ENCODE results near the gene ACTL10. TPM values are rescaled to one million over a fixed set of nuclear protein-coding genes. Genes with fewer than 3 reads are reported as not detected.
"Not testable (repeated sequence)": the region's sequence is repeated elsewhere in the genome, so short reads cannot be mapped to it uniquely, and the experiment has no call there.

ACTL10 gene
- total RNA-seq, 1 experiment from 2014 or later: 5.4 TPM

GRCh38 chr20:33646191-33646590 lies 20.6 kb upstream of the ACTL10 start:
- TF ChIP-seq, protein P1, sequence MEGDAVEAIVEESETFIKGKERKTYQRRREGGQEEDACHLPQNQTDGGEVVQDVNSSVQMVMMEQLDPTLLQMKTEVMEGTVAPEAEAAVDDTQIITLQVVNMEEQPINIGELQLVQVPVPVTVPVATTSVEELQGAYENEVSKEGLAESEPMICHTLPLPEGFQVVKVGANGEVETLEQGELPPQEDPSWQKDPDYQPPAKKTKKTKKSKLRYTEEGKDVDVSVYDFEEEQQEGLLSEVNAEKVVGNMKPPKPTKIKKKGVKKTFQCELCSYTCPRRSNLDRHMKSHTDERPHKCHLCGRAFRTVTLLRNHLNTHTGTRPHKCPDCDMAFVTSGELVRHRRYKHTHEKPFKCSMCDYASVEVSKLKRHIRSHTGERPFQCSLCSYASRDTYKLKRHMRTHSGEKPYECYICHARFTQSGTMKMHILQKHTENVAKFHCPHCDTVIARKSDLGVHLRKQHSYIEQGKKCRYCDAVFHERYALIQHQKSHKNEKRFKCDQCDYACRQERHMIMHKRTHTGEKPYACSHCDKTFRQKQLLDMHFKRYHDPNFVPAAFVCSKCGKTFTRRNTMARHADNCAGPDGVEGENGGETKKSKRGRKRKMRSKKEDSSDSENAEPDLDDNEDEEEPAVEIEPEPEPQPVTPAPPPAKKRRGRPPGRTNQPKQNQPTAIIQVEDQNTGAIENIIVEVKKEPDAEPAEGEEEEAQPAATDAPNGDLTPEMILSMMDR (IDR thresholded peaks at IDR 0.05; ENCODE audit: unreplicated experiment): no peak
- Mint-ChIP-seq H3K27ac (ENCODE audit: unreplicated experiment) (no peak overlapping the region), H3K4me3 (ENCODE audit: low read depth, unreplicated experiment) (no peak overlapping the region), H3K9me3 (ENCODE audit: low read depth, unreplicated experiment) (no peaks in the 10 kb centered on the region), H3K4me1 (ENCODE audit: low read depth, unreplicated experiment) (peaks cover 10% of the 10 kb centered on the region), H3K27me3 (ENCODE audit: unreplicated experiment) (no peaks in the 10 kb centered on the region), H3K36me3 (ENCODE audit: insufficient read depth, unreplicated experiment) (peaks cover 36% of the 10 kb centered on the region)
- no TSS peak for BruUV-seq (replicated peaks)
- CTCF ChIA-PET: no interaction called here
- intact Hi-C loops (cut with micrococcal nuclease; ENCODE audit: unreplicated experiment): no loop called here
- no peak for DNase-seq

- intact Hi-C loops (cut with micrococcal nuclease; ENCODE audit: unreplicated experiment); H3K4me3 Mint-ChIP-seq (ENCODE audit: low read depth, unreplicated experiment); CTCF ChIA-PET; H3K27ac Mint-ChIP-seq (ENCODE audit: unreplicated experiment); H3K27me3 Mint-ChIP-seq (ENCODE audit: unreplicated experiment); H3K9me3 Mint-ChIP-seq (ENCODE audit: low read depth, unreplicated experiment); BruUV-seq (replicated peaks); DNase-seq: not testable (repeated sequence)
- Mint-ChIP-seq H3K4me1 (ENCODE audit: low read depth, unreplicated experiment) (peaks cover 19% of the 10 kb centered on the region), H3K36me3 (ENCODE audit: insufficient read depth, unreplicated experiment) (peaks cover 42% of the 10 kb centered on the region)
Measured at GRCh38 chr20:33646959-33647602, 19.7 kb upstream of the ACTL10 start.

DNA sequence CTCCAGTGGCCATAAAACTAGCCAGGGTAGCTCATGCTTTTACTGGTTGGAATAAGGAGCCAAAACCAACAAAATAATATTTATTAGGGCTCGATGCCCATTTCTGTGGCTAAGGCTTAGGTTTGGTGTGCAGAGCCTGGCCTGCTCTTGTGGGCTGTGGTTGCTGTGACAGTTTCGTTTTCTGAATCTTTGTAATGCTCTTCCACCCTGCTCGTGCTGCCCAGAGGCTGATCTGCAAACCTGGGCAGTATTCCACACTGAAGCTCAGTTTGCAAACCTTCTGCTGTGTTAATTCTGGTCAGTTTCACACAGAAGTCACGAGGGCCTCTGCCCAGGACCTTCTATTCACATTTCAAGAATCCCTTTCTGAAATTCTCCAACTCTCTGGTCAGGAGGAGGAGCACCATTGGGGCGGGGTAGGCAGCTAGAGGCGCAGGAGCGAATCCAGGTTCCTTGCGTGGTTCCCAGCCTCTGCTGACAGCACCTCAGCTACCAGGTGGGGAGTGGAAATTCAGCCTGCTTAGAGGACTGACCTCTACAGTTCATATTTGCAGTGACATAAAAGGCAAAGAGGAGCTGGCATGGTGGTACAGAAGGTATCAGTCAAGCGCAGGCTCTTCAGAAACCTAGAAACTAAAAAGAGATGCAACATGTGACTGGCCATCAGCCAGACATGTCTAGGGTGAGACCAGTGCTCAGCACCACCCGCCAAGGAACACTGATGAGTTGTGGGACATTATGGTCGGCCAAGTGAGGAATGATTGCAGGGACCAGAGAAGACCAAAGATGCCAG lies 18.9 kb upstream of the ACTL10 start:
- TF ChIP-seq, protein P1 (IDR thresholded peaks at IDR 0.05; ENCODE audit: unreplicated experiment): no peak
- Mint-ChIP-seq H3K27me3 (ENCODE audit: unreplicated experiment) (no peaks in the 10 kb centered on the region), H3K36me3 (ENCODE audit: insufficient read depth, unreplicated experiment) (peaks cover 46% of the 10 kb centered on the region), H3K4me1 (ENCODE audit: low read depth, unreplicated experiment) (peaks cover 26% of the 10 kb centered on the region), H3K4me3 (ENCODE audit: low read depth, unreplicated experiment) (no peak overlapping the region), H3K9me3 (ENCODE audit: low read depth, unreplicated experiment) (no peaks in the 10 kb centered on the region), H3K27ac (ENCODE audit: unreplicated experiment) (no peak overlapping the region)
- CTCF ChIA-PET: no interaction called here
- intact Hi-C loops (cut with micrococcal nuclease; ENCODE audit: unreplicated experiment): no loop called here
- BruUV-seq (replicated peaks): no TSS peak
- DNase-seq: no peak

DNA sequence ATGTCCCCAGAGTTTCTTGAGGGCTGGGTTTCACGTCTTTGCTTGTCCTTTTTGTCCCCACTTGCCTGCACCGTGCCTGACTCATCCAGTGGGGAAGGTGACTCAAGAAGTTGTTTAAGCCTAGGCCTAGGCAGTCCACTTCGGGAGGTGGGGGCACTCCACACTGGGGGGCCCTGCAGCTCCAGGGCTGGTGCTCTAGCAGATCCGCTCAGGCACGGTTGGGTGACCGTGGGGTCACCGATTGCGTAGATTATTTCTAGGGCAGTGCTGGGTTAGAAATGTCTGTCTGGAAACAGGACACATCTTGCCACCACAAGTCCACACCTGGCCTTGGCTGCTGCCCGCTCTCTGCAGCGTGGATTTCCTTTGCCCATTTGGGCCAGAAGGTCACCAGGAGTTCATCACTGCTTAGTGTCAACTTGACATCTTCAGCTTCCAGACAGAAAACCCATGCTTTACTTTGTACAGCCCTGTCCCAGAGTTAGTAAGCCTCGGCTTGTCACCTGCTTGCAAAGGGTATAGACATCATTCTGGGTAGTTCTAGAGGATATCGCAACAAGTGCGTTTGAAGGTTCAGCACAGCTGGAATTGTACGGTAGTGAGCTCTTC lies 18.2 kb upstream of the ACTL10 start:
- TF ChIP-seq, protein P1 (IDR thresholded peaks at IDR 0.05; ENCODE audit: unreplicated experiment): no peak
- Mint-ChIP-seq H3K4me3 (ENCODE audit: low read depth, unreplicated experiment) (no peak overlapping the region), H3K4me1 (ENCODE audit: low read depth, unreplicated experiment) (peaks cover 33% of the 10 kb centered on the region), H3K27ac (ENCODE audit: unreplicated experiment) (no peak overlapping the region), H3K27me3 (ENCODE audit: unreplicated experiment) (no peaks in the 10 kb centered on the region), H3K36me3 (ENCODE audit: insufficient read depth, unreplicated experiment) (peaks cover 53% of the 10 kb centered on the region), H3K9me3 (ENCODE audit: low read depth, unreplicated experiment) (no peaks in the 10 kb centered on the region)
- CTCF ChIA-PET: no interaction called here
- intact Hi-C loops (cut with micrococcal nuclease; ENCODE audit: unreplicated experiment): no loop called here
- no peak for DNase-seq
- BruUV-seq (replicated peaks): no TSS peak

All from Calu3 (cell line).